Sigmoid colon (tissue), 7 donors: ENCODE results near the gene MAN2A2. TPM values are rescaled to one million over a fixed set of nuclear protein-coding genes. Genes with fewer than 3 reads are reported as not detected.

Source experiments
- DNase-seq: peaks from one replicate; pipeline ENCODE4 v3.0.0-alpha.2; 2019
- H3K27ac ChIP-seq, 4 donors: fragments of 200-600 bp; sonication (generic); one replicate each; pipeline ENCODE4 v1.5.1; 2016 to 2019; ENCODE audit warnings: mild to moderate bottlenecking in 1 of 4
- H3K27me3 ChIP-seq, 3 donors: fragments of 200-600 bp; sonication (generic); one replicate each; pipeline ENCODE4 v1.5.1; 2019; ENCODE audit warnings: mild to moderate bottlenecking in 1 of 3
- H3K36me3 ChIP-seq, 4 donors: fragments of 200-600 bp; sonication (generic); one replicate each; pipeline ENCODE4 v1.5.1; 2016 to 2019
- H3K4me1 ChIP-seq, 4 donors: fragments of 200-600 bp; sonication (generic); one replicate each; pipeline ENCODE4 v1.5.1; 2017 to 2019
- H3K4me3 ChIP-seq, 4 donors: fragments of 200-600 bp; sonication (generic); one replicate each; pipeline ENCODE4 v1.5.1; 2017 to 2019; ENCODE audit warnings: mild to moderate bottlenecking in 2 of 4, moderate library complexity in 1 of 4
- H3K9me3 ChIP-seq, 4 donors: fragments of 200-600 bp in 3 of 4; sonication (generic) in 3 of 4; one replicate each; pipeline versions ENCODE4 v1.5.1 to v1.6.1; 2013 to 2019
- EP300 ChIP-seq, 4 donors: sonication (generic); formaldehyde crosslinking; IDR thresholded peaks; one replicate each; pipeline ENCODE4 v1.6.1; 2017; ENCODE audit warnings: antibody characterized with exemption in 4 of 4
- POLR2A ChIP-seq, 2 donors: fragments of 450-650 bp; IDR thresholded peaks; one replicate each; pipeline ENCODE4 v1.6.1; 2016; ENCODE audit warnings: antibody characterized with exemption in 2 of 2, mild to moderate bottlenecking in 2 of 2, moderate library complexity in 2 of 2
- POLR2AphosphoS5 ChIP-seq, 4 donors: sonication (generic); formaldehyde crosslinking; IDR thresholded peaks; one replicate each; pipeline ENCODE4 v1.6.1; 2017; ENCODE audit warnings: antibody characterized with exemption in 4 of 4
- WGBS, 2 donors: extraction: QIAGEN DNeasy Blood & Tissue Kit; methylation state at CpG; one replicate each; pipeline ENCODE4 v1.1.7; 2013; 5-methylcytosine and 5-hydroxymethylcytosine counted together
- intact Hi-C: fragments of 100-400 bp; cut with DNase I; formaldehyde crosslinking; loops from one replicate; pipeline ENCODE4 v1.15.1; 2023
- polyA plus RNA-seq, 3 donors: library from polyadenylated mRNA; stranded (reverse); fragments of 200-250 nt; gene quantifications; one replicate each; pipeline ENCODE4 v1.2.3, GENCODE V29; 2013
- total RNA-seq, 4 donors: library from RNA; depleted of rRNA; stranded (reverse); fragments of >200 nt; gene quantifications; one replicate each; pipeline ENCODE4 v1.1.0, GENCODE V29; 2016
- TF ChIP-seq, protein P1 (sequence below), 4 experiments: fragments of 450-650 bp in 3 of 4; fragments of 200-600 bp in 1 of 4; IDR thresholded peaks; one replicate each; pipeline ENCODE4 v1.5.1; 2016 to 2019; ENCODE audit warnings: antibody characterized with exemption in 4 of 4, mild to moderate bottlenecking in 3 of 4, moderate library complexity in 2 of 4
- donor health status: healthy with polysubstance abuse.
- donor health status: Bipolar disorder and iron deficiency.
- donor health status: healthy.

Gene MAN2A2
- total and polyA plus RNA-seq, 7 donors, result 3.7 to 57.6 (median 31.0) TPM

- TF ChIP-seq EP300 (IDR thresholded peaks at IDR 0.05) (no peak), POLR2AphosphoS5 (IDR thresholded peaks at IDR 0.05) (no peak), POLR2A (IDR thresholded peaks at IDR 0.05) (no peak)
- TF ChIP-seq, protein P1, sequence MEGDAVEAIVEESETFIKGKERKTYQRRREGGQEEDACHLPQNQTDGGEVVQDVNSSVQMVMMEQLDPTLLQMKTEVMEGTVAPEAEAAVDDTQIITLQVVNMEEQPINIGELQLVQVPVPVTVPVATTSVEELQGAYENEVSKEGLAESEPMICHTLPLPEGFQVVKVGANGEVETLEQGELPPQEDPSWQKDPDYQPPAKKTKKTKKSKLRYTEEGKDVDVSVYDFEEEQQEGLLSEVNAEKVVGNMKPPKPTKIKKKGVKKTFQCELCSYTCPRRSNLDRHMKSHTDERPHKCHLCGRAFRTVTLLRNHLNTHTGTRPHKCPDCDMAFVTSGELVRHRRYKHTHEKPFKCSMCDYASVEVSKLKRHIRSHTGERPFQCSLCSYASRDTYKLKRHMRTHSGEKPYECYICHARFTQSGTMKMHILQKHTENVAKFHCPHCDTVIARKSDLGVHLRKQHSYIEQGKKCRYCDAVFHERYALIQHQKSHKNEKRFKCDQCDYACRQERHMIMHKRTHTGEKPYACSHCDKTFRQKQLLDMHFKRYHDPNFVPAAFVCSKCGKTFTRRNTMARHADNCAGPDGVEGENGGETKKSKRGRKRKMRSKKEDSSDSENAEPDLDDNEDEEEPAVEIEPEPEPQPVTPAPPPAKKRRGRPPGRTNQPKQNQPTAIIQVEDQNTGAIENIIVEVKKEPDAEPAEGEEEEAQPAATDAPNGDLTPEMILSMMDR (IDR thresholded peaks at IDR 0.05), result no peak
- H3K4me3 ChIP-seq, result no peak overlapping the region
- intact Hi-C loops, result no loop called here
- no peaks in the 10 kb centered on the region for H3K9me3 ChIP-seq
- H3K27me3 ChIP-seq, result no peaks in the 10 kb centered on the region
- peaks cover 3 to 52% (median 24%) of the 10 kb centered on the region in 4 donors for H3K36me3 ChIP-seq
- 50 to 84% methylated on average over 4 of the region's 4 CpGs for WGBS, 2 donors
- no peak for DNase-seq
- H3K27ac ChIP-seq, result no peak overlapping the region
- peaks cover 0 to 36% (median 28%) of the 10 kb centered on the region in 4 donors for H3K4me1 ChIP-seq
Measured at GRCh38 chr15:90962021-90962420, 58.9 kb downstream of the MAN2A2 start.

DNA sequence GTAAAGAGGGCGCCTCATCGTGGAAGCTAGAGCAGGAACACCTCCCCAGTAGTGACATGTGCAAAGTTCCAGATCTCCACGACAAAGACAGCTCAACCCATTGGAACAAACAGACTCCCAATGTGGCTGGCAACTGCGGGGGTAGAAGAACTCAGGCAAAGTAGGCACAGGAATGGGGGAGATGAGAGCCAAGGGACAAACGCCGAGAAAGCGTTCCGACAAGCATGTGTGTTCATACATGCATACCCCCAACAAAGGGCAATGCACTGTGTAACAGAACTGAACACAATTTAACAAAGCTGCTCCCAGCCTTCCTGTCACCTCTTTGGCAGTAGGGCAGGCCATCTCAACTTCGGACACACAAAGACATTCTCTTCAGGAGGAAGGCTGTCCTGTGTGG lies 63.2 kb downstream of the MAN2A2 start:
- 91 to 92% methylated on average over 9 of the region's 9 CpGs for WGBS, 2 donors
- Histone ChIP-seq H3K36me3 (peaks cover 3 to 57% (median 15%) of the 10 kb centered on the region in 4 donors), H3K4me3 (no peak overlapping the region), H3K4me1 (no peaks in the 10 kb centered on the region), H3K27ac (no peak overlapping the region), H3K27me3 (no peaks in the 10 kb centered on the region), H3K9me3 (no peaks in the 10 kb centered on the region)
- no peak for DNase-seq
- TF ChIP-seq POLR2A (IDR thresholded peaks at IDR 0.05) (no peak), EP300 (IDR thresholded peaks at IDR 0.05) (no peak)
- TF ChIP-seq, protein P1 (IDR thresholded peaks at IDR 0.05), result no peak
- intact Hi-C loops, result no loop called here

DNA sequence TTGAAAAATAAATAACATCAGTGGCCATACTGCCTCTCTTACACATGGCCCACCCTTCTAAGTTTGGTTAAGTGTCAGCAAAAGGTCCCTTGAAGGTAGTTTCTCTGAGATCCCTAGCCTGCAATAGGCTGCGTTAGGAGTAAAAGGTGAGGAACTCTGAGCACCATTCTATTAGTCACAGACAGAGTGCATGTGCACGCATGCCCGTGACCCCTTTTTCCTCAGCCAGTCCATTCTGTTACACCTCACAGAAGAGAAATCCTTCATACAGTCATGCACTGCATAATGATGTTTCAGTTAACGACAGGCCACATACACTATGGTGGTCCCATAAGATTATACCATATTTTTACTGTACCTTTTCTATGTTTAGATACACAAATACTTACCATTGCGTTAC lies 64.1 kb downstream of the MAN2A2 start:
- WGBS, 2 donors, result 87 to 96% methylated on average over 5 of the region's 5 CpGs
- no peaks in the 10 kb centered on the region for H3K9me3 ChIP-seq
- H3K27me3 ChIP-seq, result no peaks in the 10 kb centered on the region
- H3K4me1 ChIP-seq, result no peaks in the 10 kb centered on the region
- H3K27ac ChIP-seq, result no peak overlapping the region
- H3K4me3 ChIP-seq, result no peak overlapping the region
- TF ChIP-seq, protein P1 (IDR thresholded peaks at IDR 0.05), result no peak
- no peak for TF ChIP-seq EP300 (IDR thresholded peaks at IDR 0.05)
- intact Hi-C loops, result no loop called here
- H3K36me3 ChIP-seq, result peaks cover 0 to 47% (median 9%) of the 10 kb centered on the region in 4 donors
- DNase-seq, result no peak

DNA sequence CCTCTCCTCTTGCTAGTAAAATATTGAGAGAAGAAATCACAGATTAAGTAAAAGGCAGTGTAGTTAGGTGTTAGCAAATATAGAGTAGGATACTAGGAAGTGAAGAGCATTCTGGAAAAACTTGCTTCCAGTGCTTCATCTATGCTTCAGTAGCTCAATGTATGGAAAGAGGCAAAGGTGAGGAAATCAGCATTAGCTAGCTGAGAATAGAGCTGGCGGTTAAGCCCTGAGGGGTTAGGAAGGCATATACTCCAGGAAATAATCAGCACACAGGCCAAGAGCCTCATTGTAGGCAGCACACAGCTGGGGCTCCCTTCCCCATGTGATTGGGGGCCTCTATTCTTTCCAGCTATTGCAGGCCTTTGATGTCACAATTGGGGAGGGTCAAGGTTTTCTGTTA lies 65.3 kb downstream of the MAN2A2 start:
- 100% methylated on average over 1 of the region's 1 CpG for WGBS, 2 donors
- no peaks in the 10 kb centered on the region for H3K4me1 ChIP-seq
- no peak overlapping the region for H3K4me3 ChIP-seq
- DNase-seq, result no peak
- H3K36me3 ChIP-seq, result peaks cover 0 to 35% (median 7%) of the 10 kb centered on the region in 4 donors
- no peaks in the 10 kb centered on the region for H3K27me3 ChIP-seq
- no peak overlapping the region for H3K27ac ChIP-seq
- no peaks in the 10 kb centered on the region for H3K9me3 ChIP-seq
- TF ChIP-seq POLR2A (IDR thresholded peaks at IDR 0.05), result no peak
- TF ChIP-seq POLR2AphosphoS5 (IDR thresholded peaks at IDR 0.05), result no peak
- TF ChIP-seq EP300 (IDR thresholded peaks at IDR 0.05), result no peak
- TF ChIP-seq, protein P1 (IDR thresholded peaks at IDR 0.05), result no peak
- intact Hi-C loops, result no loop called here

- Histone ChIP-seq H3K9me3 (no peaks in the 10 kb centered on the region), H3K4me1 (no peaks in the 10 kb centered on the region), H3K27me3 (no peaks in the 10 kb centered on the region), H3K4me3 (no peak overlapping the region), H3K27ac (no peak overlapping the region), H3K36me3 (peaks cover 0 to 31% (median 4%) of the 10 kb centered on the region in 4 donors)
- no peak for TF ChIP-seq POLR2A (IDR thresholded peaks at IDR 0.05)
- no peak for TF ChIP-seq EP300 (IDR thresholded peaks at IDR 0.05)
- TF ChIP-seq, protein P1 (IDR thresholded peaks at IDR 0.05), result no peak
- TF ChIP-seq POLR2AphosphoS5 (IDR thresholded peaks at IDR 0.05), result no peak
- DNase-seq, result no peak
- 95 to 96% methylated on average over 7 of the region's 7 CpGs for WGBS, 2 donors
- intact Hi-C loops, result no loop called here
Measured at GRCh38 chr15:90970274-90970673, 67.2 kb downstream of the MAN2A2 start.
